GOT3 (cell line): ENCODE data around the gene SPATA7.

Experiments used
- DNase-seq: peaks from one replicate; lab custom pipeline; 2025; ENCODE audit warnings: mixed read lengths; lab: John Stamatoyannopoulos, UW

The SPATA7 gene

GRCh38 chr14:88482524-88482923 lies 97.1 kb downstream of the SPATA7 start:
- no peak for DNase-seq
